ENCODE results near the gene ABR.

DNA sequence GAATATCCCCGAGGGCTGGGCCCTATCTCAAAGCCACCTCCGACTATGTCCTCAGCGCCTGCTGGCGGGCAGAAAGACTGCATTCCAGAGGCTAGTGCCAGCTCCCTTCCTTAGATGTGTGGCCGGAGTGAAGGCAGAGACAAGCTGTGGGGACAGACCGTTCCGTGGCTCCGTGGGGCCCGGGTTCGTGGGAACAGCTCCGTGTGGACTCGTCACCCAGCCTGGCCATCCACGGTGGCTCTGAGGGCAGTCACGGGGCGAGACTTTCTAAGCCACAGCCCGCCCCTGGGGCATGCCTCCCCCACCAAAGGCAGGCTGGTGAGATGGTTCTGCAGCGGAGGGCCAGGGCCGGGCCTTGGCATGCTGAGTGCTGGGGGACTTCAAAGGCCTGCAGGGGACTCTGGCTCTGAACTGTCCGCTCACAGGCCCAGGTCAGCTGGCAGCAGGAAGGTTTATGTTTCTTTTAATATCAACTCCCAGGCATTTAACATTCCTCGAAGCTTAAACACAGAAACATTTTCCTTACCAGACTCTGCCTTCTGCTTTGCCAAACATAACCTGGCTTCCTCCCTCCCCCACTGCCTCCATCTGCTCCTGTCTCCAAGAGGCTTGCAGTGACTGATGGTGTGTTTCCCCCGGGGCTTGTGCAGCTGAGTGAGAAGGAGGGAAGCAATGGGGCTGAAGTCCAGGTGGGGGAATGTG lies 132.5 kb downstream of the ABR start:
- TF ChIP-seq, protein P1, sequence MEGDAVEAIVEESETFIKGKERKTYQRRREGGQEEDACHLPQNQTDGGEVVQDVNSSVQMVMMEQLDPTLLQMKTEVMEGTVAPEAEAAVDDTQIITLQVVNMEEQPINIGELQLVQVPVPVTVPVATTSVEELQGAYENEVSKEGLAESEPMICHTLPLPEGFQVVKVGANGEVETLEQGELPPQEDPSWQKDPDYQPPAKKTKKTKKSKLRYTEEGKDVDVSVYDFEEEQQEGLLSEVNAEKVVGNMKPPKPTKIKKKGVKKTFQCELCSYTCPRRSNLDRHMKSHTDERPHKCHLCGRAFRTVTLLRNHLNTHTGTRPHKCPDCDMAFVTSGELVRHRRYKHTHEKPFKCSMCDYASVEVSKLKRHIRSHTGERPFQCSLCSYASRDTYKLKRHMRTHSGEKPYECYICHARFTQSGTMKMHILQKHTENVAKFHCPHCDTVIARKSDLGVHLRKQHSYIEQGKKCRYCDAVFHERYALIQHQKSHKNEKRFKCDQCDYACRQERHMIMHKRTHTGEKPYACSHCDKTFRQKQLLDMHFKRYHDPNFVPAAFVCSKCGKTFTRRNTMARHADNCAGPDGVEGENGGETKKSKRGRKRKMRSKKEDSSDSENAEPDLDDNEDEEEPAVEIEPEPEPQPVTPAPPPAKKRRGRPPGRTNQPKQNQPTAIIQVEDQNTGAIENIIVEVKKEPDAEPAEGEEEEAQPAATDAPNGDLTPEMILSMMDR (IDR thresholded peaks at IDR 0.05) = no peak
- TF ChIP-seq POLR2AphosphoS5 (IDR thresholded peaks at IDR 0.05) = no peak

Data from prostate gland (tissue), 2 donors.